Activated T-helper 1 cell treated with Interleukin-2 at 50 U/mL for 16 hours (primary cell): ENCODE results near the gene SNRNP200.
A peak's percentile ranks its signal among the peaks of the same experiment; 100 is the strongest.

Experiments
- DNase-seq: peaks from one replicate; pipeline ENCODE4 v3.0.0-alpha.2; 2020; ENCODE audit warnings: low read depth

Gene SNRNP200

GRCh38 chr2:96305091-96305978 is at the start of gene SNRNP200:
Gene SNRNP200 (minus strand): TSS chr2:96305546. CDS start chr2:96305437, 109 bp downstream.
- DNase-seq, result peak; percentile 86

DNA sequence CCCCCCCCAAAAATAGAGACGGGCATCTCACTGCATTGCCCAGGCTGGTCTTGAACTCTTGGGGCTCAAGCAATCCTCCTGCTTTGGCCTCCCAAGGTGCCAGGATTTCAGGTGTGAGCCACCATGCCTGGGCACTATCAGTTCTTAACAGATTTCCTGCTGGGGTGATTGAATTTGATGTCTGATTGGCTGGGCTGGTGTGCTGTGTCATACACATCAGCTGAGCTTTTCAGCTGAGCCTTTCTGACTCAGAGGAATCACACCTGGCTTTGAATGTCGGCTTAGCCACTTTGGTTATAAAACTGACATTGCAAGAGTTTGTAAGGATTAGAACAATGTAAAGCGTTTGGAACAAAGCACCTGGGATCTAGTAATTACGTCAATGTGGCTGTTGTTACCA is 49.1 kb upstream of the SNRNP200 start:
- DNase-seq, result no peak

DNA sequence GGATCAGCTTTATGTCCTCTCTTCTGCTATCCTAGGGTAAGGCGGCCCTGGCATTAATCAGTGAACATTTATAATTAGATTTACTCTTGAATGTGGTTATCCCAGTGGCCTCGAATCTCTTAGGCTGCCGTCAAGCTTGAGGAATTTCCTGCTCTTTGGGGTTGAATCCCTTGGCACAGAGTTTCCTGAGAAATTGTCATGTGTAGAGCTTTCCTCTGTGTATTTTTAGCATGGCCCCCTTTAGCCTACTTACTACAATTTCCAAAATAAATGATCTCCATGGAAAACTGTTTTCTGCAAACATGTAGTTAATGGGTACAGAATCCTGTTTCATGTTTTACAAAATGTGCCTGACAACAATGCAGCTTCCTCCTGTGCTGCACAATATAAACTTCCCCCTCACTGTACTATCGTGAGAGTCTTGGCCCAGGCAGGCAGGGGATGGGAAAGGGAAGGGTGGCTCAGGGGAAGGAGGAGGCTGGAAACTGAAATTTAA is 48.3 kb upstream of the SNRNP200 start:
- DNase-seq, result no peak

- no peak for DNase-seq
Measured at GRCh38 chr2:96353032-96353561, 47.8 kb upstream of the SNRNP200 start.

- no peak for DNase-seq
Measured at GRCh38 chr2:96347395-96347794, 42.0 kb upstream of the SNRNP200 start.

GRCh38 chr2:96345868-96346462 is 40.6 kb upstream of the SNRNP200 start:
- DNase-seq, result no peak

DNA sequence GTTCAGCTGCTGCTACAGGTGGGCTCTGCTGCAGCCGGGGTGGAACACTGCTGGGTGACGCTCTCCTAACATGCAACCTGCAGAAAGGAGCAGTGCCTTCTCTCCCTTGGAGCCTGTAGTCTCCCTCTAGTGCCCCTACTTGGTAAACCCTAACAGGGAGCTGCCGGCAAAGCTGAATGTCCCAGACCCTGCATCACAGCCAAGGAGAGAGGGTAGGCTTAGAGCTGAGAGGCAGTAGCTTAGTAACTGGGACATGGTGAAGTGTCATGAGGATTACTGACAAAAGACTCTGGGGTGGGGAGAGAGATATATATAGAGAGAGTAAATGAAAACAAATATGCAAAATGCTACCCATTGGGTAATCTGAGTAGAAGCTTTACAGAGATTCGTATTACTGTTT is 40.1 kb upstream of the SNRNP200 start:
- no peak for DNase-seq

DNA sequence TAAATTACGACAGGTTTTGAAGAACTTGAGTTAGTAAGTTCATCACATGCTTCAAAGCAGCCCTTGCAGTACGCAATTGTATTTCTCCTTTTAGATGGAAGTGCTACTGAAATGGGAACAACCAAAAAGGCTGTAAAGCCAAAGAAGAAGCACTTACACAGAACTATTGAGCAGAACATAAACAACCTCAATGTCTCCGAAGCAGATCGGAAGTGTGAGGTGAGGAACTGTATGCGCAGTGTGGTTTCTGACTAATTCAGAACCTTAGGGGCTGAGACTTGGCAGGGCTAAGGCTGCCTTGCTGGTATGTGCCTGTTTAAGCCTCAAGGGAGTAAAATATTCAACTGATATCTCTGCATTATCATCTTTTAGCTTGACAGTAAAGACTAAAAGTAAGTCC is 38.7 kb upstream of the SNRNP200 start:
- peak; percentile 33 for DNase-seq

- DNase-seq, result peak; percentile 26
Measured at GRCh38 chr2:96342085-96342484, 36.7 kb upstream of the SNRNP200 start.

- DNase-seq, result no peak
Measured at GRCh38 chr2:96341641-96342040, 36.3 kb upstream of the SNRNP200 start.

DNA sequence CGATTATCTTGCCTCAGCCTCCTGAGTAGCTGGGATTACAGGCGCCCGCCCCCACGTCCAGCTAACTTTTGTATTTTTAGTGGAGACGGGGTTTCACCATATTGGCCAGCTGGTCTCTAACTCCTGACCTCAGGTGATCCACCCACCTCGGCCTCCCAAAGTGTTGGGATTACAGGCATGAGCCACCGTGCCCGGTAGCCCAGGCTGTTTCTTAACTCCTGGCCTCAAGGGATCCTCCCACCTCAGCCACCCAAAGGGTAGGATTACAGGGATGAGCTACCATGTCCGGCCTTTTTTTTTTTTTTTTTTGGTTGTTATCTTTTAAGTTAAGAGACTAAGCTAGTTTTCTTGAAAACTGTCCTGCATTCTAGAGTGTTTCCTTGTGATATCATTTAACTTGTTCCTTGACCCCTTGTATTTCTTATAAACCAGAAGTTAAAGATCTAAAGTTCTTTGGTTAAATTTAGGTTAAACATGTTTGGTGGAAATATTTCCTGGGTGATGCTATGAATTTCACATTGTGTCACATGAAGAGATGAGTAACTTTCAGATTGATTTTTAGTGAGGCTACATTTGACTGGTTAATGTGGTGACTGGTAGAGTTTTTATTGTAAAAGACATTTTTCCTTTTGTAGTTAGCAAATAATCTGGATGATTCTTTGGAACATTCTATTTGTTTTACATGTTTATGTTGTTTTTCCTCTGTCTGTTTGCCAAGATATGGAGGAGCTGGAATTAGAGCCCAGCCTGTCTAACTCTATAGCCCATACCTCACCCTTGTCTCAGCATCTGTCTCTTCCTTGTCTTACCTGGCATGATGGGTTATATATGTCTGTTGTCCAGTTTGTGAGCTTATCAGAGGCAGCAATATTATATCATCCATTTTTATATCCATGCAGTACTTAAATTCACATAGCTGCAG is 35.4 kb upstream of the SNRNP200 start:
- no peak for DNase-seq

DNA sequence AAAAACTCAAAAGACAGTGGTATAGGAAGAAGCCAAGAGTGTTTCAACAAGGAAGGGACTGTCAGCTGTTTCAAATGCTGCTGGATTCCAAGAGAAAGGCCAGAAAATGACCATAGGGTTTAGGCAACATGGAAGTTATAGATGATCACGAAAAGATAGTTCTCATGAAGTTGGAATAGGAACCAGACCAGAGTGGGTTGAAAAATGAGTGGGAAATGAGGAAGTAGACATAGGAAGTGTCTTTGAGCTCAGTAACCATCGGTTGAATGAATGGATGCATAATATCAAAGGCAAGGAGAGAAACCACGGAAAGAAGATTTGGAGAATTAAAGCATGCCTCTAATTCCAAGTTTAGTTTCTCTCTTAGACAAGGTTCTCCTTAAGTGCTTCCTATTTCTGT is 31.5 kb upstream of the SNRNP200 start:
- no peak for DNase-seq

- DNase-seq, result no peak
Measured at GRCh38 chr2:96336104-96336775, 30.9 kb upstream of the SNRNP200 start.

GRCh38 chr2:96333708-96334107 is 28.4 kb upstream of the SNRNP200 start:
- DNase-seq, result no peak

GRCh38 chr2:96330407-96330806 is 25.1 kb upstream of the SNRNP200 start:
- no peak for DNase-seq

GRCh38 chr2:96329874-96330273 is 24.5 kb upstream of the SNRNP200 start:
- no peak for DNase-seq

DNA sequence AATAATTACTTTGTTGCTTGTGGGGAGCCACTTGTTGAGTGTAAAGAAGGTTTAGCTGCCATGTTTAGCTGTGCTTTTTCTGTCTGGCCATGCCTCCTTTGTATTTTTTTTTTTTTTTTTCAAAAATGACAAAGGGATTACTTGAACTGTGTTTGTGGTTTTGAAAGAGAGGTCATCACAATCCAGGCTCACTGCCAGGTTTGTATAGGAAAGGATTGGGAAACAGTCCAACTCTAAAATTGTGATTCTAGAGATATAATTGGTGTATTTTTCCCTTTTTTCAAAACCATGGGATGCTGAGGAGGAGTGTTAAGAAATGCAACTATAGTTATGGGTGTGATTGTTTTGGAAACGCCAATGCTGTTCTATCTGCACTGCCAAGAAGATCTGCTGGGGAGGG is 24.1 kb upstream of the SNRNP200 start:
- DNase-seq, result no peak

DNA sequence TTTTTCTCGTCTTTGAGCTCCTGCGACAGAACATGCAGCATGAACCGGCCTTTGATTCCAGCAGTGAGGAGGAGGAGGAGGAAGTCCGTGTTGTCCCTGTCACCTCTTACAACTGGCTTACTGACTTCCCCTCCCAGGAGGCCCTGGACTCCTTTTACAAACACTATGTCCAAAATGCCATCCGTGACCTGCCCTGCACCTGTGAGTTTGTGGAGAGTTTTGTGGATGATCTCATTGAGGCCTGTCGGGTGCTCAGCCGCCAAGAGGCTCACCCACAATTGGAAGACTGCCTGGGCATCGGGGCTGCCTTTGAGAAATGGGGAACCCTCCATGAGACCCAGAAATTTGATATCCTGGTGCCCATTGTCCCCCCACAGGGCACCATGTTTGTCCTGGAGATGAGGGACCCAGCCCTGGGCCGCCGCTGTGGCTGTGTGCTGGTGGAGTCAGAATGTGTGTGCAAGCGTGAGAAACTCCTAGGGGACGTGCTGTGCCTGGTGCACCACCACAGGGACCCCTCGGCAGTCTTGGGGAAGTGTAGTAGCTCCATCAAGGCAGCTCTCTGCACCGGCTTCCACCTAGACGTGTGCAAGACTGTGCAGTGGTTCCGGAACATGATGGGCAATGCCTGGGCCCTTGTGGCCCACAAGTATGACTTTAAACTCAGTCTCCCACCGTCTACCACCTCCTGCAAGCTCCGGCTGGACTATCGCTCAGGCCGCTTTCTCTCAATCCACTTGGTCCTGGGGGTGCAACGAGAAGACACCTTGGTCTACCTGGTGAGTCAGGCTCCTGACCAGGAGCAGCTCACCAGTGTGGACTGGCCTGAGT is 21.9 kb upstream of the SNRNP200 start:
- DNase-seq, result no peak

- DNase-seq, result no peak
Measured at GRCh38 chr2:96326564-96326963, 21.2 kb upstream of the SNRNP200 start.

GRCh38 chr2:96325884-96326255 is 20.5 kb upstream of the SNRNP200 start:
- peak; percentile 36 for DNase-seq
